Bone marrow (tissue), 2 donors: ENCODE data around the gene PFKM.
A peak's percentile ranks its signal among the peaks of the same experiment; 100 is the strongest.

ENCODE experiments used
- DNase-seq, 2 donors: peaks; one replicate each; lab custom pipeline; 2025; lab: John Stamatoyannopoulos, UW

PFKM gene

DNA sequence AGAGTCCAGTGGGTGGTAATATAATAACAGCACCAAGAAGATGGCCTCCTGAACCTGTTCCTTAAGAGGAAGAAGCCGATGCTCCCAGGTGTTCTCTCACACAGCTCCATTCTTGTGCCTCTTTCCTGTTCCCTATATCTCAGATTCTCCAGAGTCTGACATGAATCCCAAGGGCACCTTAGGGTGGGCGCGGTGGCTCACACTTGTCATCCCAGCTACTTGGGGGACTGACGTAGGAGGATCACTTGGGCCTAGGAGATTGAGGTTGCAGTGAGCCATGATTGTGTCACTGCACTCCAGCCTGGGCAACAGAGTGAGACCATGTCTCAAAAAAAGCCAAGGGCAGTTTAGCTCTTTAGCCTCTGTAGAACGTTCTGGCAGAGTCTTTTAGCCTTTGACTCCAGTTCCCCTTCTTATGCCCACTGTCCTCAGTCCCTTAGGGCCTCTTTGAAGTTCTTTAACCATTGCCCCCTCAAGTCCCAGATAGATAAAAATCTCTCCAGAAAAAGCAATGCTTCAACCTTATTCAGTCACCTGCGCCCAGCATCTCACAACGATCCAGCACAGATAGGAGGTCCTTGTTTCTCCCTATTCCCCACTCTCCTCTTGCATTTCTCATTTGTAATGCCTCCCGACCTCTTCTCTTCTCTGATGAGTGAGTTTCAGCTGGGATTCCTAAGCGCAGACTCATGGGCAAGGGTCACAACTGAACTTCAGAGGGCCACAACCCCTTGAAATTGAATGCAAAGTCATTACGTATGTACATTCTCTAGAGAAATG, 68.9 kb downstream of the PFKM start:
- no peak for DNase-seq

- DNase-seq = peak in 1 of 2 donors; percentile 21
These were observed 70.4 kb downstream of the PFKM start for GRCh38 chr12:48189331-48190125.

DNA sequence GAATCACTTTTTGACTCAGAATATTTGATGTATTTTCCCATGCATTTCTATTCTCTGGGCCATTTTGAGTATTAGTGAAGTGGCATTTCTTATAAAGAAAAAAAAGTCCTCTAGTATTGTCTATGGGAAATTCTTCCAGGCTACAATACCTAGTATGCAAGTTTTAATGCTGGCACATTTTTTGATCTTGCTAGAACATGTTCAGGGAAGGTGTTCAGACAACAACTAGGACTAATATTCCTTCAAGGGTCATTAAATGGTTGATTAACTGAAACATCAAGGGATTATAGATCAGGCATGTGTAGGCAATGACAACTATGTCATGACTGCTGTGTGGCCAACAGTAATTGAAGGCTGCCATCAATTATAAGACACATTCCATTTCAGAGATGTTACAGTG, 71.9 kb downstream of the PFKM start:
- no peak for DNase-seq

- no peak for DNase-seq
These were observed 73.7 kb downstream of the PFKM start for GRCh38 chr12:48192861-48193260.

DNA sequence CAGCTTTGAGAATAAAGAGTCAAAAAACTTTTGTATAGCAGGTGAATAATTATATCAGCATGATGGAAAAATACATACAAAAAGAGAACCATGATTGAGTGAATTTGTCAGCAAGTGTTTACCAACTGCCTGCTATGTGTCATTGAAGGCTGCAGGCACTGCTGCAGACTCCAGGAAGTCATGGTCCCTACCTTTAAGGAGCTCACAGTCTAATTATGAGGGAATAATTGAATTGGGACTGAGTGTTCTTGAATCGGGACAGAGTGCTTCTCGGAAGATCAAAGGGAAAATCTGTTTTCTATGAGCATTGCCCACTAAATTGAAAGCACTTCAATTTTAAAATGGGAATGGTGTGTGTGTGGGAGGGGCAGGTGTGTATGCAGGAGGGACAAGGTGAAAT, 74.5 kb downstream of the PFKM start:
- no peak for DNase-seq

DNA sequence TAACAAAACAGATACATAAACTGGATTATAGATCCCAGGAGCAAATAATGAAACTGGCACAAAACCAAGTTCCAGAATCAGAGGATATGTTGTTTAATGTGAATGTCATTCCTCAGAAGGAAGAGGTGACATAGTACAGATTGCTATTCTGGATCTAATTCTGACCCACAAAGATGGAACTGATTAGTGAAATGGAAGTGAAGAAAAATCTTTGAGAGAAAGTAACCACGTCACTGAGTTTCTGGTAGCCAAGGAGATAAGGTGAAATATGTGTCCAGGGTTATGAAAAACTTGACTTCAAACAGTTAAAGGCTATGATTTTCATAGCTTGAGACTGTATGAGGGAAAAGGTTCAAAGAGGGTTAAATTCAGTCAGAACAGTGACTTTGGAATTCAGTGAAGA, 75.6 kb downstream of the PFKM start:
- DNase-seq = no peak
